Naive thymus-derived CD4-positive, alpha-beta T cell (primary cell): Measurements from ENCODE around the gene FTL. TPM values are rescaled to one million over a fixed set of nuclear protein-coding genes. Genes with fewer than 3 reads are reported as not detected.
"Not testable (repeated sequence)": the region's sequence is repeated elsewhere in the genome, so short reads cannot be mapped to it uniquely, and the experiment has no call there.

Experiments used
- ATAC-seq: fragments of 150-1000 bp; cut with Tn5 transposase; 2 replicates; pipeline ENCODE4 v1.10.0; 2021; ENCODE audit warnings: mild to moderate bottlenecking, moderate library complexity
- CTCF ChIA-PET: fragments of 350-600 bp; sonication (Branson Sonifier 250); formaldehyde crosslinking; loops from one replicate; lab custom pipeline; 2021; ENCODE audit warnings: antibody characterized with exemption; lab: Charles Lee
- POLR2A ChIA-PET: fragments of 350-600 bp; sonication (Branson Sonifier 250); formaldehyde crosslinking; loops from one replicate; lab custom pipeline; 2021; ENCODE audit warnings: antibody characterized with exemption, inconsistent platforms; lab: Charles Lee
- DNase-seq, 9 donors: peaks; one replicate each; pipeline versions ENCODE4 v3.0.0 to v3.0.0-alpha.2; 2020 to 2022; ENCODE audit warnings: mixed read lengths in 1 of 9
- H3K27ac ChIP-seq: one replicate; pipeline ENCODE4 v1.7.0; 2013; ENCODE audit warnings: mild to moderate bottlenecking, low read depth, low read length, moderate library complexity
- H3K27me3 ChIP-seq, 2 donors: one replicate each; pipeline ENCODE4 v1.7.0; 2013; ENCODE audit warnings: low read length in 2 of 2, mild to moderate bottlenecking in 2 of 2, moderate library complexity in 2 of 2; ENCODE audit not compliant: control insufficient read depth in 2 of 2, insufficient read depth in 2 of 2
- H3K36me3 ChIP-seq, 3 experiments: 1 replicate in 2 of 3; 2 replicates in 1 of 3; pipeline ENCODE4 v1.7.0; 2013; ENCODE audit warnings: low read length in 3 of 3, mild to moderate bottlenecking in 3 of 3, moderate library complexity in 1 of 3; ENCODE audit not compliant: insufficient read depth in 3 of 3, control insufficient read depth in 2 of 3
- H3K4me1 ChIP-seq, 2 donors: one replicate each; pipeline ENCODE4 v1.7.0; 2013; ENCODE audit warnings: low read length in 2 of 2, mild to moderate bottlenecking in 2 of 2, moderate library complexity in 1 of 2; ENCODE audit not compliant: control insufficient read depth in 2 of 2, insufficient read depth in 2 of 2
- H3K4me3 ChIP-seq: 2 replicates; pipeline ENCODE4 v1.7.0; 2013; ENCODE audit warnings: mild to moderate bottlenecking, low read length
- H3K9me3 ChIP-seq, 3 experiments: 1 replicate in 2 of 3; 2 replicates in 1 of 3; pipeline ENCODE4 v1.7.0; 2013; ENCODE audit warnings: low read length in 3 of 3; ENCODE audit not compliant: control insufficient read depth in 2 of 3
- H3K27ac Mint-ChIP-seq, 9 donors: one replicate each; pipeline ENCODE4 v1.8.0; 2020 to 2022; ENCODE audit warnings: mixed read lengths in 9 of 9, mild to moderate bottlenecking in 8 of 9, moderate library complexity in 5 of 9, inconsistent platforms in 2 of 9
- H3K27me3 Mint-ChIP-seq, 5 donors: one replicate each; pipeline ENCODE4 v1.8.0; 2021 to 2022; ENCODE audit warnings: mixed read lengths in 5 of 5, mild to moderate bottlenecking in 1 of 5
- H3K36me3 Mint-ChIP-seq, 5 donors: one replicate each; pipeline ENCODE4 v1.8.0; 2020 to 2022; ENCODE audit warnings: mixed read lengths in 5 of 5, mild to moderate bottlenecking in 3 of 5, inconsistent platforms in 1 of 5
- H3K4me1 Mint-ChIP-seq, 7 donors: one replicate each; pipeline ENCODE4 v1.8.0; 2020 to 2022; ENCODE audit warnings: mixed read lengths in 7 of 7, mild to moderate bottlenecking in 3 of 7, inconsistent platforms in 1 of 7
- H3K4me3 Mint-ChIP-seq, 10 donors: one replicate each; pipeline ENCODE4 v1.8.0; 2020 to 2022; ENCODE audit warnings: mild to moderate bottlenecking in 10 of 10, mixed read lengths in 10 of 10, moderate library complexity in 6 of 10, inconsistent platforms in 2 of 10
- H3K9me3 Mint-ChIP-seq, 11 donors: one replicate each; pipeline ENCODE4 v1.8.0; 2020 to 2022; ENCODE audit warnings: mixed read lengths in 11 of 11, mild to moderate bottlenecking in 4 of 11, inconsistent platforms in 1 of 11, moderate library complexity in 1 of 11
- intact Hi-C, 2 donors: fragments of 100-400 bp; cut with micrococcal nuclease; formaldehyde crosslinking; loops; one replicate each; pipeline ENCODE4 v1.15.1; 2023
- polyA plus RNA-seq, 2 donors: library from polyadenylated mRNA; unstranded; fragments of 300-500 nt; fragmentation: Illumina TruSeq; gene quantifications; one replicate each; pipeline ENCODE4 v1.2.3, GENCODE V29; 2021
- total RNA-seq, 6 experiments: library from RNA in 5 of 6; stranded (reverse) in 5 of 6; gene quantifications; 1 replicate in 5 of 6; 2 replicates in 1 of 6; pipeline ENCODE4 v1.2.3 and lab custom pipeline; 2021 to 2026

Gene FTL
- total and polyA plus RNA-seq, 7 experiments from 2014 or later: 888 to 4,967 (median 1,462) TPM

DNA sequence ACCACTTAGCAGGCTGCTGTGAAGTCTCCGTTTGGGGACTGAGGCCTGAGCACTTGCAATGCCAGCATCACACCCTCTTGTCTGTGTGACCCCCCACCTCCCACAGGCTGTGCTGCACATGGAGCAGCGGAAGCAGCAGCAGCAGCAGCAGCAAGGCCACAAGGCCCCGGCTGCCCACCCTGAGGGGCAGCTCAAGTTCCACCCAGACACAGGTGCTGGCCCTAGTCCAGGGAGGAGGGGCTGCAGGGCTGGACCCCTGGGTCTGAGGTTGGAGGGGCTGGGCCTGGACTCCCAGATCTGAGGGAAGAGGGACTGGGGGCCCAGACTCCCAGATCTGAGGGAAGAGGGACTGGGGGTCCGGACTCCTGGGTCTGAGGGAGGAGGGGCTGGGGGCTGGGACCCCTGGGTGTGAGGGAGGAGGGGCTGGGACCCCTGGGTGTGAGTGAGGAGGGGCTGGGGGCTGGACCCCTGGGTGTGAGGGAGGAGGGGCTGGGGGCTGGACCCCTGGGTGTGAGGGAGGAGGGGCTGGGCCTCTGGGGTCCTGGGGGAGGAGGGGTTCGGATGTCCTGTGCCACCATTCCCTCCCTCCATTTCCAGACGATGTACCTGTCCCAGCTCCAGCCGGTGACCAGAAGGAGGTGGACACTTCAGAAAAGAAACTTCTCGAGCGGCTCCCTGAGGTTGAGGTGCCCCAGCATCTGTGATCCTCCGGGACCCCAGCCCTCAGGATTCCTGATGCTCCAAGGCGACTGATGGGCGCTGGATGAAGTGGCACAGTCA is 43.2 kb upstream of the FTL start:
- H3K27ac Mint-ChIP-seq: no peak overlapping the region
- Histone ChIP-seq H3K27me3 (no peaks in the 10 kb centered on the region), H3K4me1 (no peaks in the 10 kb centered on the region), H3K4me3 (no peak overlapping the region), H3K36me3 (peaks cover 0 to 44% (median 3%) of the 10 kb centered on the region in 3 experiments), H3K27ac (no peak overlapping the region), H3K9me3 (no peaks in the 10 kb centered on the region)
- POLR2A ChIA-PET: interaction anchor here (0.9 kb wide), 1 partner anchor 11 kb away, joined by 3 read pairs; no protein-coding TSS in a partner anchor
- H3K36me3 Mint-ChIP-seq: peaks cover 0 to 26% (median 5%) of the 10 kb centered on the region in 5 donors
- H3K9me3 Mint-ChIP-seq: no peaks in the 10 kb centered on the region
- intact Hi-C loops: no loop called here
- H3K27me3 Mint-ChIP-seq: no peaks in the 10 kb centered on the region
- ATAC-seq (no peak), DNase-seq (no peak)
- CTCF ChIA-PET: no interaction called here
- no peak overlapping the region for H3K4me3 Mint-ChIP-seq
- peaks cover 0 to 7% (median 2%) of the 10 kb centered on the region in 7 donors for H3K4me1 Mint-ChIP-seq

- POLR2A ChIA-PET: no interaction called here
- peaks cover 0 to 42% (median 3%) of the 10 kb centered on the region in 3 experiments for H3K36me3 ChIP-seq
- Mint-ChIP-seq H3K4me3 (no peak overlapping the region), H3K27ac (peak overlapping the region in 2 of 9 donors; percentile 48 to 56), H3K27me3 (no peaks in the 10 kb centered on the region), H3K9me3 (no peaks in the 10 kb centered on the region), H3K36me3 (peaks cover 0 to 23% (median 2%) of the 10 kb centered on the region in 5 donors), H3K4me1 (peaks cover 0 to 10% (median 4%) of the 10 kb centered on the region in 7 donors)
- no peak for ATAC-seq
- no peak overlapping the region for H3K4me3 ChIP-seq
- intact Hi-C loops: no loop called here
- no peak overlapping the region for H3K27ac ChIP-seq
- CTCF ChIA-PET: no interaction called here
- no peaks in the 10 kb centered on the region for H3K4me1 ChIP-seq
- DNase-seq: no peak
- H3K9me3 ChIP-seq: no peaks in the 10 kb centered on the region
- no peaks in the 10 kb centered on the region for H3K27me3 ChIP-seq
These were observed 42.3 kb upstream of the FTL start for GRCh38 chr19:48922548-48923490.

GRCh38 chr19:48925240-48925843 is 39.8 kb upstream of the FTL start:
- Mint-ChIP-seq H3K27ac (peak overlapping the region in 1 of 9 donors; percentile 38), H3K36me3 (peaks cover 0 to 12% (median 0%) of the 10 kb centered on the region in 5 donors), H3K9me3 (no peaks in the 10 kb centered on the region), H3K27me3 (no peaks in the 10 kb centered on the region), H3K4me1 (peaks cover 0 to 10% (median 4%) of the 10 kb centered on the region in 7 donors), H3K4me3 (no peak overlapping the region)
- Histone ChIP-seq H3K9me3 (no peaks in the 10 kb centered on the region), H3K4me3 (no peak overlapping the region), H3K36me3 (peaks cover 0 to 28% (median 0%) of the 10 kb centered on the region in 3 experiments), H3K27ac (no peak overlapping the region), H3K27me3 (no peaks in the 10 kb centered on the region), H3K4me1 (no peaks in the 10 kb centered on the region)
- intact Hi-C loops: no loop called here
- ChIA-PET CTCF (interaction anchor here (1.2 kb wide), 1 partner anchor 45 kb away, joined by 3 read pairs; no protein-coding TSS in a partner anchor), POLR2A (no interaction called here)
- ATAC-seq (no peak), DNase-seq (no peak)

- H3K9me3 Mint-ChIP-seq, H3K27me3 ChIP-seq, intact Hi-C loops, POLR2A ChIA-PET, H3K9me3 ChIP-seq, ATAC-seq, H3K27ac Mint-ChIP-seq, H3K4me3 ChIP-seq, DNase-seq, H3K4me3 Mint-ChIP-seq, H3K27ac ChIP-seq, H3K27me3 Mint-ChIP-seq, H3K4me1 ChIP-seq: not testable (repeated sequence)
- peaks cover 0 to 24% (median 0%) of the 10 kb centered on the region in 3 experiments for H3K36me3 ChIP-seq
- CTCF ChIA-PET: interaction anchor here (1.2 kb wide), 1 partner anchor 44 kb away, joined by 3 read pairs; no protein-coding TSS in a partner anchor
- H3K36me3 Mint-ChIP-seq: peaks cover 0 to 11% (median 0%) of the 10 kb centered on the region in 5 donors
- H3K4me1 Mint-ChIP-seq: peaks cover 0 to 10% (median 4%) of the 10 kb centered on the region in 7 donors
These were observed 39.2 kb upstream of the FTL start for GRCh38 chr19:48925890-48926289.

DNA sequence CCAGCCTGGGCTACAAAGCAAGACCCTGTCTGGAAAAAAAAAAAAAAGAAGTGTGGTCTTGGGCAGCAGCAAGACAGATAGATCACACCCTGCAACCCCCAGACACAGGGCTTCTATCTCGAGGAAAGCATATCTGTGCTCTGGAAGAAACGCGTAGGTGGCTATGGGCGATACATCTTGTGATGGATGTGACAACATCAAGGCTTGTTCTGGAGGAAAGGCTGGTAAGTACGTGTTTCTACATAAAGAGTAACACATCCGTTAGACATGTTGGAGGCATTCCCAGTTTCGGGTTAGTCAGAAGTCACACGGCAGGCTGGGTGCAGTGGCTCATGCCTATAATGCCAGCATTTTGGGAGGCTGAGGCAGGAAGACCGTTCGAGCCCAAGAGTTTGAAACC is 38.2 kb upstream of the FTL start:
- POLR2A ChIA-PET: no interaction called here
- no peaks in the 10 kb centered on the region for H3K4me1 ChIP-seq
- no peak overlapping the region for H3K27ac ChIP-seq
- peaks cover 0 to 13% (median 0%) of the 10 kb centered on the region in 3 experiments for H3K36me3 ChIP-seq
- peaks cover 0 to 3% (median 0%) of the 10 kb centered on the region in 5 donors for H3K27me3 Mint-ChIP-seq
- peak overlapping the region; percentile 24 for H3K4me3 ChIP-seq
- no peaks in the 10 kb centered on the region for H3K9me3 ChIP-seq
- ATAC-seq (peak; percentile 45), DNase-seq (peak in 6 of 9 donors; percentile 20 to 41 (median 34))
- H3K4me3 Mint-ChIP-seq: peak overlapping the region in 9 of 10 donors; percentile 43 to 81 (median 74)
- intact Hi-C loops: no loop called here
- no peaks in the 10 kb centered on the region for H3K9me3 Mint-ChIP-seq
- H3K4me1 Mint-ChIP-seq: peaks cover 0 to 10% (median 4%) of the 10 kb centered on the region in 7 donors
- H3K36me3 Mint-ChIP-seq: peaks cover 0 to 4% (median 0%) of the 10 kb centered on the region in 5 donors
- peak overlapping the region in 7 of 9 donors; percentile 20 to 69 (median 52) for H3K27ac Mint-ChIP-seq
- H3K27me3 ChIP-seq: no peaks in the 10 kb centered on the region
- CTCF ChIA-PET: no interaction called here

GRCh38 chr19:48927692-48928091 is 37.4 kb upstream of the FTL start:
- POLR2A ChIA-PET: interaction anchor here (0.6 kb wide), 1 partner anchor 155 kb away, joined by 4 read pairs; no protein-coding TSS in a partner anchor
- not testable (repeated sequence) for H3K27ac Mint-ChIP-seq

More at GRCh38 chr19:48927692-48928091, 37.4 kb upstream of the FTL start:
- H3K36me3 ChIP-seq, H3K36me3 Mint-ChIP-seq, H3K4me1 ChIP-seq, H3K4me3 ChIP-seq, DNase-seq, H3K27me3 Mint-ChIP-seq, H3K27ac ChIP-seq, H3K27me3 ChIP-seq, ATAC-seq, CTCF ChIA-PET, intact Hi-C loops, H3K9me3 Mint-ChIP-seq, H3K9me3 ChIP-seq, H3K4me3 Mint-ChIP-seq: not testable (repeated sequence)
- H3K4me1 Mint-ChIP-seq: peaks cover 0 to 10% (median 4%) of the 10 kb centered on the region in 7 donors
